AG04450 (cell line): ENCODE measurements around the gene EPN3. TPM values are rescaled to one million over a fixed set of nuclear protein-coding genes. Genes with fewer than 3 reads are reported as not detected.

ENCODE experiments used
- CTCF ChIA-PET: fragments of 300-600, 350-600 bp; formaldehyde crosslinking; extraction: SDS; loops from one replicate; lab custom pipeline; 2022; ENCODE audit warnings: antibody characterized with exemption, inconsistent platforms; lab: Charles Lee
- POLR2A ChIA-PET: fragments of 350-600 bp; formaldehyde crosslinking; extraction: SDS; loops from one replicate; lab custom pipeline; 2021; ENCODE audit warnings: antibody characterized with exemption, inconsistent platforms; lab: Yijun Ruan, JAX
- DNase-seq: peaks from one replicate; pipeline ENCODE4 v3.0.0-alpha.2; 2011; ENCODE audit warnings: low read depth, low spot score
- H3K27ac ChIP-seq: one replicate; pipeline ENCODE4 v1.5.1; 2012; ENCODE audit warnings: low read depth, low read length, control low read depth
- H3K27me3 ChIP-seq: one replicate; pipeline ENCODE4 v1.6.0; 2012; ENCODE audit warnings: low read length; ENCODE audit not compliant: control insufficient read depth, insufficient read depth
- H3K4me3 ChIP-seq: 2 replicates; pipeline ENCODE4 v1.5.1; 2011; ENCODE audit warnings: mild to moderate bottlenecking, low read depth, low read length, control low read depth
- H3K9me3 ChIP-seq: 2 replicates; pipeline ENCODE4 v1.5.1; 2012; ENCODE audit warnings: low read length; ENCODE audit not compliant: control insufficient read depth, insufficient read depth
- polyA plus RNA-seq: library from polyadenylated mRNA; depleted of rRNA; stranded (reverse); fragments of >200 nt; gene quantifications from 2 replicates; pipeline ENCODE4 v1.2.3, GENCODE V29; 2011
- TF ChIP-seq, protein P1 (sequence below): IDR thresholded peaks from 2 replicates; pipeline ENCODE4 v1.5.1; 2011; ENCODE audit warnings: low read depth, low read length, control low read depth, inconsistent platforms

The EPN3 gene
- polyA plus RNA-seq, 1 experiment = not detected

GRCh38 chr17:50544516-50544915, 12.0 kb downstream of the EPN3 start:
- Histone ChIP-seq H3K27me3 (no peaks in the 10 kb centered on the region), H3K27ac (no peak overlapping the region), H3K4me3 (no peak overlapping the region), H3K9me3 (no peaks in the 10 kb centered on the region; the same call in 1 of the 2 replicates)
- CTCF ChIA-PET = interaction anchor here (1.4 to 2.2 kb wide), 2 partner anchors 81 to 300 kb away, joined by 3 to 8 read pairs; no protein-coding TSS in a partner anchor
- no peak for DNase-seq
- TF ChIP-seq, protein P1, sequence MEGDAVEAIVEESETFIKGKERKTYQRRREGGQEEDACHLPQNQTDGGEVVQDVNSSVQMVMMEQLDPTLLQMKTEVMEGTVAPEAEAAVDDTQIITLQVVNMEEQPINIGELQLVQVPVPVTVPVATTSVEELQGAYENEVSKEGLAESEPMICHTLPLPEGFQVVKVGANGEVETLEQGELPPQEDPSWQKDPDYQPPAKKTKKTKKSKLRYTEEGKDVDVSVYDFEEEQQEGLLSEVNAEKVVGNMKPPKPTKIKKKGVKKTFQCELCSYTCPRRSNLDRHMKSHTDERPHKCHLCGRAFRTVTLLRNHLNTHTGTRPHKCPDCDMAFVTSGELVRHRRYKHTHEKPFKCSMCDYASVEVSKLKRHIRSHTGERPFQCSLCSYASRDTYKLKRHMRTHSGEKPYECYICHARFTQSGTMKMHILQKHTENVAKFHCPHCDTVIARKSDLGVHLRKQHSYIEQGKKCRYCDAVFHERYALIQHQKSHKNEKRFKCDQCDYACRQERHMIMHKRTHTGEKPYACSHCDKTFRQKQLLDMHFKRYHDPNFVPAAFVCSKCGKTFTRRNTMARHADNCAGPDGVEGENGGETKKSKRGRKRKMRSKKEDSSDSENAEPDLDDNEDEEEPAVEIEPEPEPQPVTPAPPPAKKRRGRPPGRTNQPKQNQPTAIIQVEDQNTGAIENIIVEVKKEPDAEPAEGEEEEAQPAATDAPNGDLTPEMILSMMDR = no peak
- POLR2A ChIA-PET = interaction anchor here (0.6 to 1.6 kb wide), 2 partner anchors 173 to 322 kb away, joined by 4 to 6 read pairs; partner anchors contain the start of gene TOB1

DNA sequence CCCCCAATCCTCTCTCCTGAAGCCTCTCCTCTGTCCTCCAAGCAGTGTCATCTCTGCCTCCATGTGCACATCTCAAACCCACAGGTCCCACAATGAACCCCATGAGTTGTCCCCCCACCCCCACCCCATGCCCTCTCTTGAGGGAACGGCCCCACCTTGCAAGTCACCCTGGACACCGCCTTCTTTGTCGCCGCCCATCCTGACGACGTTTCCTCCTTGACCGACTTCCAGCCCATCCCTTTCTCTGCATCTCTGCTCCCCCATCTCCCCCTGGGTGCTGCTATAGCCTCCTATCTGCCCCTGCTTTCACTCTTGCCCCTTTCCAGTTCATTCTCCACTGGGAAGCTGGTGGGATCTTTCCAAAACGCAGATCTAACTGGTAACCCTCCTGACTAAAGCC, 12.8 kb downstream of the EPN3 start:
- no peaks in the 10 kb centered on the region for H3K27me3 ChIP-seq
- DNase-seq = no peak
- ChIA-PET CTCF (interaction anchor here (0.6 to 0.7 kb wide), 3 partner anchors 82 to 294 kb away, joined by 3 read pairs; no protein-coding TSS in a partner anchor), POLR2A (no interaction called here)
- no peak overlapping the region for H3K27ac ChIP-seq
- TF ChIP-seq, protein P1 = no peak
- no peaks in the 10 kb centered on the region; the same call in 1 of the 2 replicates for H3K9me3 ChIP-seq
- no peak overlapping the region for H3K4me3 ChIP-seq

DNA sequence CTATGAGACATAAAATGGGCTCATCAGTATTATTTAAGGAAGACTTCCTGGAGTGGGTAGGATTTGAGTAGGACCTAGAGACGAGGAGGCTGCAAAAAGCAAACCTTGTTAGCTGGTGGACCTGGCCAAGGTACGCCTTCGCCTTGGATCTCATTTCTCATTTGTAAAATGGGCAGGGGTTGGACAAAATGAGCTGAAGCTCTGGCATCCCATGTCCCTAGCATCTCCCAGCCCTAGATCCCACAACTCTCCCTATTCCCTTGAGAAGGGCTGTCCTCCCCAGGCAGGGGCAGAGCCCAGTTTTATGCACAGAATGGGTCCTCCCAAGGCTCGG, 14.1 kb downstream of the EPN3 start:
- Histone ChIP-seq H3K4me3 (peak overlapping the region; percentile 73), H3K27me3 (no peaks in the 10 kb centered on the region), H3K9me3 (no peaks in the 10 kb centered on the region), H3K27ac (no peak overlapping the region)
- DNase-seq = no peak
- CTCF ChIA-PET = interaction anchor here (0.5 to 7.5 kb wide), 5 partner anchors 135 to 390 kb away, joined by 3 to 192 read pairs (median 3); no protein-coding TSS in a partner anchor
- TF ChIP-seq, protein P1 = no peak
- POLR2A ChIA-PET = interaction anchor here (0.5 kb wide), 1 partner anchor 78 kb away, joined by 7 read pairs; no protein-coding TSS in a partner anchor

DNA sequence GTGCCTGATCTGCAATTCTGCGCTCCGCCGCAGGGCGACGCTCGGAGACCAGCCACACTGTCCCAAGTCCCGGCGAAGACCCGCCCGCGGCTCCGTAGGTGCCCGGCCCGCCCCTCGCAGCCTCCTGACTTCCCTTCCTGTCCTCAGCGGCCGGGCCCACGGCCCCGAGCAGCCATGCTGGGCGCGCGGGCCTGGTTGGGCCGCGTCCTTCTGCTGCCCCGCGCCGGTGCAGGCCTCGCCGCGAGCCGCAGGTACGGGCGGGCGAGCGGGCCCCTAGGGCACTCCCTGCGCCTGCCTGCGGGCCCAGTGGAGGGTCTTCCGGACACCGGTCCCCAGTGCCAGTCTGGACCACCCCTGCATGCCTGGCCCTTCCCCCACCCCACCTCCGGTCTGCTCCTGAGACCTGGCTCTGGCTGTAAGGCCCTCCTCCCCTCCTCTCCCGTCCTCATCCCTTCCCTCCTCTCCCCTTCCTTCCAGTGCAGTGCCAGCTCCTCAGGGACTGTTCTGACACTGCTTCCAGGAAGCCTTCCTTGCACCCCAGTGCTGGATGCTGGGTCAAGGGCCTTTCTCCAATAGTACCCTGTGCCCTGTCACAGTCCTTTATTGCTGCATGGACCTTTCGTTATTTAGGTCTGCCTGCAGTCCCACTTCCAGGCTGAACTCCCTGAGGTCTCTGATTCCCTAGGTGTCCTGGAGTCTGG, 14.7 kb downstream of the EPN3 start, which contains the start of gene SPATA20:
Gene SPATA20, plus strand, starts transcription at position 140 of the 701 bp plus-strand sequence. Its CDS starts 35 bp downstream, at position 175.
- CTCF ChIA-PET = interaction anchor here (0.6 to 7.5 kb wide), 6 partner anchors 134 to 295 kb away, joined by 3 to 192 read pairs (median 3); no protein-coding TSS in a partner anchor
- no peaks in the 10 kb centered on the region for H3K27me3 ChIP-seq
- POLR2A ChIA-PET = interaction anchor here (0.5 to 0.6 kb wide), 2 partner anchors 77 to 125 kb away, joined by 3 to 7 read pairs; no protein-coding TSS in a partner anchor
- DNase-seq = peak; percentile 63
- no peak within 1 kb of the TSS for H3K27ac ChIP-seq
- peak within 1 kb of the TSS; percentile 73 for H3K4me3 ChIP-seq
- no peaks in the 10 kb centered on the region for H3K9me3 ChIP-seq
- TF ChIP-seq, protein P1 = peak; percentile 95

- TF ChIP-seq, protein P1 = no peak
- POLR2A ChIA-PET = interaction anchor here (0.6 kb wide), 1 partner anchor 124 kb away, joined by 3 read pairs; no protein-coding TSS in a partner anchor
Measured at GRCh38 chr17:50547736-50548083, 15.2 kb downstream of the EPN3 start.

More at GRCh38 chr17:50547736-50548083, 15.2 kb downstream of the EPN3 start:
- CTCF ChIA-PET = interaction anchor here (0.6 to 7.5 kb wide), 4 partner anchors 134 to 294 kb away, joined by 3 to 192 read pairs (median 4); no protein-coding TSS in a partner anchor
- H3K27me3 ChIP-seq = no peaks in the 10 kb centered on the region
- peak overlapping the region; percentile 73 for H3K4me3 ChIP-seq
- no peaks in the 10 kb centered on the region for H3K9me3 ChIP-seq
- no peak for DNase-seq
- no peak overlapping the region for H3K27ac ChIP-seq
